Measurements from ENCODE around the gene RAB9A. TPM values are rescaled to one million over a fixed set of nuclear protein-coding genes. Genes with fewer than 3 reads are reported as not detected.

The RAB9A gene
- total and polyA plus RNA-seq, 9 of the 15 experiments (the other 6 are each of a cell fraction or from before 2014, with no cell fraction given), result 13.5 to 20.8 (median 17.7) TPM

DNA sequence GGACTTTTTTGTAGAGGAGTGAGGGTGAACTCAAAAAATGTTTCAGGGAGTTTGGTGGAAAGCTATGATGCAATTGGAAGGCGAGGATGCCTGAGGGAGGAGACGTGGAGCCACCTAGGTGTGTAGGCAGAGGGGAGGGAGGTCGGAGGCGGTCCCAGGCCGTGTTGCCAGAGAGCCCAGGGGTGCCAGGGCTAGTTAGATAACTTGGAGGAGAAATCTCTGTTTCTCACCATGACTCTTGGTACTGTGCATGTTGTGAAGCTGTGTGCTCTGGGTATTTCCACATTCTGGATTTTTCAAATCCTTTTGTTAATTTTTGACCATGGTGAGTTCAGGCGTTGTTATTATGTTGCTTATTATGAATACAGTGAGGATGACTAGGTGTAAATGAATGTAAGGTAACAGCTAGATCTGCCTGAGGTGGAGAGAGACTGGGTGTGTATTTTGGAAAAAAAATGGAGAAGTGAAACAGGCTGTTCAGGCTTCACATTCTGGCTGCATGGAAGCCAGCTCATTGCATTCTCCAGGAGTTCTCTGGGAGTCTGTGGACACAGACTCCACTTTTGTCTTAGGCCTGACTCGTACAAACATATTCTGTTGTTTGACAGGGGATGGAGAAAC, 4.5 kb downstream of the RAB9A start:
- Histone ChIP-seq H3K9ac (ENCODE audit: insufficient read depth in 1 of 2, low read depth in 2 of 2, low read length in 2 of 2) (peak overlapping the region in 1 of 2 experiments; percentile 48; a peak in 1 of 4 replicates), H4K20me1 (replicated peaks; ENCODE audit: control insufficient read depth, insufficient read depth, low read length) (peaks cover 27% of the 10 kb centered on the region; the same call in 1 of the 2 replicates), H3K4me1 (replicated peaks in 1 of 2; ENCODE audit: control insufficient read depth in 2 of 2, insufficient read depth in 2 of 2, low read length in 2 of 2) (peaks cover 6 to 48% of the 10 kb centered on the region in 2 experiments; a peak in 4 of 5 replicates), H3K4me3 (no peak overlapping the region), H3K4me2 (ENCODE audit: insufficient read depth, low read length) (0 out of 2 replicates have a peak overlapping the region, but pooled peaks have one; percentile 31), H3K9me3 (replicated peaks; ENCODE audit: control insufficient read depth, insufficient read depth, low read depth, low read length) (no peaks in the 10 kb centered on the region), H3K36me3 (ENCODE audit: control insufficient read depth, insufficient read depth, low read length) (peaks cover 12% of the 10 kb centered on the region; the same call in 1 of the 3 replicates), H3K79me2 (ENCODE audit: control insufficient read depth, insufficient read depth, low read length) (peaks cover 91% of the 10 kb centered on the region), H3K27ac (ENCODE audit: extremely low read depth, low read depth, low read length) (no peak overlapping the region), H3K9me1 (ENCODE audit: control insufficient read depth, insufficient read depth, low read length) (no peaks in the 10 kb centered on the region), H3K27me3 (ENCODE audit: control insufficient read depth in 2 of 2, insufficient read depth in 2 of 2, low read length in 2 of 2) (no peaks in the 10 kb centered on the region), H2AFZ (ENCODE audit: low read depth, low read length) (no peak overlapping the region)
- intact Hi-C loops (cut with micrococcal nuclease), result no loop called here
- no peak for TF ChIP-seq CREB1 (IDR thresholded peaks at IDR 0.05)
- no peak for TF ChIP-seq CREB1 (CRISPR knock-in tag; IDR thresholded peaks at IDR 0.05)
- TF ChIP-seq SPI1 (IDR thresholded peaks at IDR 0.05; ENCODE audit: borderline replicate concordance, low read depth, low read length), result 0 out of 2 replicates have a peak, but pooled peaks have one; percentile 28
- TF ChIP-seq ATF3 (IDR thresholded peaks at IDR 0.05), result peak; percentile 40; the same call in 1 of the 2 replicates
- TF ChIP-seq ATF3 (CRISPR knock-in tag; conservative IDR thresholded peaks at IDR 0.05), result no peak
- DNase-seq (ENCODE audit: extremely low read depth in 1 of 4, low spot score in 3 of 4) (no peak), ATAC-seq (no peak), FAIRE-seq (no peak)
- in situ Hi-C loops (cut with MboI), result no loop called here
- CTCF ChIA-PET (ENCODE audit: low intra/inter-chr PET ratio), result no interaction called here
- POLR2A ChIA-PET, result interaction anchor here (0.9 kb wide), 1 partner anchor 10 kb away, joined by 3 read pairs; no protein-coding TSS in a partner anchor
- 61% methylated on average over 6 of the region's 7 CpGs for WGBS (ENCODE audit: insufficient coverage, low coverage, missing lambda C conversion rate)
- no TSS peak for BruUV-seq (replicated peaks)
